ENCODE data around the gene CASP12. TPM values are rescaled to one million over a fixed set of nuclear protein-coding genes. Genes with fewer than 3 reads are reported as not detected.

Gene CASP12
- total and polyA plus RNA-seq, 2 experiments from 2014 or later = not detected

GRCh38 chr11:104912102-104912501 lies 13.8 kb upstream of the CASP12 start (continued):
- no peak for TF ChIP-seq STAT1 (IDR thresholded peaks at IDR 0.05; ENCODE audit: unreplicated experiment)
- TF ChIP-seq REST (IDR thresholded peaks at IDR 0.05; ENCODE audit: unreplicated experiment) = no peak
- no peak for TF ChIP-seq EZH2phosphoT487 (IDR thresholded peaks at IDR 0.05; ENCODE audit: unreplicated experiment)
- TF ChIP-seq NANOG (IDR thresholded peaks at IDR 0.05; ENCODE audit: borderline replicate concordance) = no peak

- H3K4me1 ChIP-seq (ENCODE audit: insufficient read depth) = no peaks in the 10 kb centered on the region
- Mint-ChIP-seq H3K9me3 (no peaks in the 10 kb centered on the region), H3K27me3 (ENCODE audit: insufficient read depth, low read depth, poor library complexity) (peaks cover 2% of the 10 kb centered on the region), H3K4me1 (no peaks in the 10 kb centered on the region), H3K27ac (no peak overlapping the region), H3K36me3 (ENCODE audit: low read depth) (no peaks in the 10 kb centered on the region), H3K4me3 (no peak overlapping the region)
- H3F3A ChIP-seq (replicated peaks; ENCODE audit: low read depth) = no peaks in the 10 kb centered on the region
- no peak for ATAC-seq
- no peak overlapping the region for H3K4me3 ChIP-seq
- DNase-seq (ENCODE audit: low spot score) = no peak
- H4K20me1 ChIP-seq (replicated peaks; ENCODE audit: insufficient read depth) = no peaks in the 10 kb centered on the region
- no peaks in the 10 kb centered on the region for H3K27me3 ChIP-seq (ENCODE audit: insufficient read depth)
- H3K36me3 ChIP-seq (ENCODE audit: insufficient read depth) = no peaks in the 10 kb centered on the region; the same call in 1 of the 2 replicates
- no peak overlapping the region for H2AFZ ChIP-seq
- H3K79me2 ChIP-seq (replicated peaks; ENCODE audit: insufficient read depth) = no peaks in the 10 kb centered on the region
- no peak for TF ChIP-seq EZH2phosphoT487 (IDR thresholded peaks at IDR 0.05; ENCODE audit: unreplicated experiment)
- no peak for TF ChIP-seq POLR2AphosphoS5 (IDR thresholded peaks at IDR 0.05; ENCODE audit: low read depth)
- TF ChIP-seq REST (IDR thresholded peaks at IDR 0.05; ENCODE audit: unreplicated experiment) = no peak
- no peak for TF ChIP-seq STAT1 (IDR thresholded peaks at IDR 0.05; ENCODE audit: unreplicated experiment)
- TF ChIP-seq ZNF462 (CRISPR knock-in tag; IDR thresholded peaks at IDR 0.05) = no peak
- TF ChIP-seq CREB1 (CRISPR knock-in tag; IDR thresholded peaks at IDR 0.05; ENCODE audit: low read depth) = no peak
- TF ChIP-seq, protein P1, sequence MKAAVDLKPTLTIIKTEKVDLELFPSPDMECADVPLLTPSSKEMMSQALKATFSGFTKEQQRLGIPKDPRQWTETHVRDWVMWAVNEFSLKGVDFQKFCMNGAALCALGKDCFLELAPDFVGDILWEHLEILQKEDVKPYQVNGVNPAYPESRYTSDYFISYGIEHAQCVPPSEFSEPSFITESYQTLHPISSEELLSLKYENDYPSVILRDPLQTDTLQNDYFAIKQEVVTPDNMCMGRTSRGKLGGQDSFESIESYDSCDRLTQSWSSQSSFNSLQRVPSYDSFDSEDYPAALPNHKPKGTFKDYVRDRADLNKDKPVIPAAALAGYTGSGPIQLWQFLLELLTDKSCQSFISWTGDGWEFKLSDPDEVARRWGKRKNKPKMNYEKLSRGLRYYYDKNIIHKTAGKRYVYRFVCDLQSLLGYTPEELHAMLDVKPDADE (IDR thresholded peaks at IDR 0.05) = no peak
- no peak for TF ChIP-seq EZH2 (IDR thresholded peaks at IDR 0.05; ENCODE audit: low read depth, unreplicated experiment)
- no peak overlapping the region for H3K27ac ChIP-seq (ENCODE audit: low read depth)
- H3K4me2 ChIP-seq = no peak overlapping the region
- peaks cover 20% of the 10 kb centered on the region; the same call in 1 of the 2 replicates for H3K9me2 ChIP-seq (ENCODE audit: insufficient read depth)
Measured at GRCh38 chr11:104908186-104908531, 9.9 kb upstream of the CASP12 start.

All from GM23338 (cell line).